CD4-positive, alpha-beta T cell (primary cell): ENCODE data around the gene ZNF480. TPM values are rescaled to one million over a fixed set of nuclear protein-coding genes. Genes with fewer than 3 reads are reported as not detected.
A peak's percentile ranks its signal among the peaks of the same experiment; 100 is the strongest.

Experiments
- ATAC-seq: fragments of 200-7000 bp; cut with Tn5 transposase; one replicate; pipeline ENCODE4 v1.10.0; 2022; ENCODE audit warnings: mild to moderate bottlenecking; ENCODE audit not compliant: poor library complexity
- CTCF ChIA-PET: fragments of 350-600 bp; sonication (Branson Sonifier 250); formaldehyde crosslinking; loops from one replicate; lab custom pipeline; 2021; ENCODE audit warnings: antibody characterized with exemption, inconsistent platforms; lab: Charles Lee
- POLR2A ChIA-PET: fragments of 350-600 bp; sonication (Branson Sonifier 250); formaldehyde crosslinking; loops from one replicate; lab custom pipeline; 2021; ENCODE audit warnings: antibody characterized with exemption, inconsistent platforms; lab: Charles Lee
- DNase-seq, 14 experiments: peaks; one replicate each; pipeline ENCODE4 v3.0.0-alpha.2; 2013 to 2020; ENCODE audit warnings: mixed read lengths in 2 of 14
- H3K27ac ChIP-seq, 2 donors: one replicate each; pipeline versions ENCODE4 v1.5.1 to v1.7.0; 2013; ENCODE audit warnings: low read length in 2 of 2, low read depth in 1 of 2, mild to moderate bottlenecking in 1 of 2
- H3K27me3 ChIP-seq, 2 experiments: 1 replicate in 1 of 2; 2 replicates in 1 of 2; pipeline versions ENCODE4 v1.6.1 to v1.7.0; 2013; ENCODE audit warnings: low read length in 2 of 2, control low read depth in 1 of 2, mild to moderate bottlenecking in 1 of 2, moderate library complexity in 1 of 2; ENCODE audit not compliant: insufficient read depth in 2 of 2, control insufficient read depth in 1 of 2
- H3K36me3 ChIP-seq: one replicate; pipeline ENCODE4 v1.6.1; 2013; ENCODE audit warnings: low read length, control low read depth; ENCODE audit not compliant: insufficient read depth
- H3K4me1 ChIP-seq: one replicate; pipeline ENCODE4 v1.6.1; 2013; ENCODE audit warnings: low read length, control low read depth; ENCODE audit not compliant: insufficient read depth
- H3K4me3 ChIP-seq: one replicate; pipeline ENCODE4 v1.5.1; 2013; ENCODE audit warnings: mild to moderate bottlenecking, low read length, moderate library complexity
- H3K9me3 ChIP-seq, 2 experiments: 1 replicate in 1 of 2; 2 replicates in 1 of 2; pipeline versions ENCODE4 v1.6.1 to v1.7.0; 2013; ENCODE audit warnings: low read length in 2 of 2, mild to moderate bottlenecking in 2 of 2, control low read depth in 1 of 2, moderate library complexity in 1 of 2; ENCODE audit not compliant: control insufficient read depth in 1 of 2, insufficient read depth in 1 of 2
- H3K27ac Mint-ChIP-seq: one replicate; pipeline ENCODE4 v1.8.0; 2020; ENCODE audit warnings: mixed read lengths
- H3K27me3 Mint-ChIP-seq: one replicate; pipeline ENCODE4 v1.8.0; 2021; ENCODE audit warnings: mixed read lengths
- H3K36me3 Mint-ChIP-seq: one replicate; pipeline ENCODE4 v1.8.0; 2021; ENCODE audit warnings: low read depth, mixed read lengths
- H3K4me1 Mint-ChIP-seq: one replicate; pipeline ENCODE4 v1.8.0; 2021; ENCODE audit warnings: low read depth, mixed read lengths
- H3K4me3 Mint-ChIP-seq: one replicate; pipeline ENCODE4 v1.8.0; 2020; ENCODE audit warnings: mild to moderate bottlenecking, mixed read lengths
- H3K9me3 Mint-ChIP-seq: one replicate; pipeline ENCODE4 v1.8.0; 2020; ENCODE audit warnings: mixed read lengths
- CTCF ChIP-seq: fragments of 200-600 bp; IDR thresholded peaks from one replicate; pipeline ENCODE4 v1.8.0; 2022; ENCODE audit warnings: antibody characterized with exemption, mild to moderate bottlenecking
- intact Hi-C, 2 experiments: fragments of 100-400 bp; cut with DNase I in 1 of 2; cut with micrococcal nuclease in 1 of 2; formaldehyde crosslinking; loops; one replicate each; pipeline versions ENCODE4 v1.15.1 to v1.9.0; 2023 to 2025; cut with DNase I, micrococcal nuclease
- total RNA-seq, 174 experiments: library from RNA in 2 of 174; stranded (reverse) in 2 of 174; gene quantifications; one replicate each; pipeline ENCODE4 v1.2.3 and lab custom pipeline; 2021 to 2026

Gene ZNF480
- total RNA-seq, 2 experiments from 2014 or later, result 4.8 to 5.3 TPM

DNA sequence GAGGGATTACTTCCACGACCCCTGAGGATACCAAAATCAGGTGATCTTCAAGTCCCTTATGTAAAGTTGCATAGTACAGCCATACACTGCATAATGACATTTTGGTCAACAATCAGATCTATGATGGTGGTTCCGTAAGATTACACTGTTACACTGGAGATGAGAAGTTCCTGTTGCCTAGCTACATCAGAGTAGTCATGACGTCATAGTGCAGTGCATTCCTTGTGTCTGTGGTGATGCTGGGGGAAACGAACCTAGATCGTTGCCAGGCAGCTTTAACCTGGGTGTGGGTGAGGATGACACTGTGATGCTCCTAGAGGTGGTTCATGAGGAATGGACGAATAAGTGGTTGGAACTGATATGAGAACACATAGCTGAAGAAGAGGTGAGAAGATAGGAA, 48.2 kb downstream of the ZNF480 start:
- Histone ChIP-seq H3K4me1 (no peaks in the 10 kb centered on the region), H3K9me3 (peaks cover 0 to 34% of the 10 kb centered on the region in 2 experiments), H3K27me3 (no peaks in the 10 kb centered on the region), H3K4me3 (no peak overlapping the region), H3K27ac (no peak overlapping the region), H3K36me3 (no peaks in the 10 kb centered on the region)
- no peaks in the 10 kb centered on the region for H3K27me3 Mint-ChIP-seq
- H3K4me1 Mint-ChIP-seq, result peaks cover 4% of the 10 kb centered on the region
- peaks cover 43% of the 10 kb centered on the region for H3K36me3 Mint-ChIP-seq
- CTCF ChIA-PET, result no interaction called here
- no peak overlapping the region for H3K27ac Mint-ChIP-seq
- intact Hi-C loops, result no loop called here
- H3K9me3 Mint-ChIP-seq, result peaks cover 1% of the 10 kb centered on the region
- TF ChIP-seq CTCF, result no peak
- no peak overlapping the region for H3K4me3 Mint-ChIP-seq
- ATAC-seq (no peak), DNase-seq (no peak)
- POLR2A ChIA-PET, result no interaction called here

- no peaks in the 10 kb centered on the region for H3K4me1 Mint-ChIP-seq
- H3K9me3 Mint-ChIP-seq, result peaks cover 18% of the 10 kb centered on the region
- H3K27me3 Mint-ChIP-seq, result no peaks in the 10 kb centered on the region
- H3K9me3 ChIP-seq, result peaks cover 34 to 57% of the 10 kb centered on the region in 2 experiments
- no peaks in the 10 kb centered on the region for H3K27me3 ChIP-seq
- no peak overlapping the region for H3K27ac Mint-ChIP-seq
- intact Hi-C loops, result no loop called here
- DNase-seq, result no peak
- no peak overlapping the region for H3K27ac ChIP-seq
- peaks cover 85% of the 10 kb centered on the region for H3K36me3 Mint-ChIP-seq
- no peak for TF ChIP-seq CTCF
- no peak overlapping the region for H3K4me3 Mint-ChIP-seq
- no peaks in the 10 kb centered on the region for H3K36me3 ChIP-seq
- ATAC-seq, result no peak
- POLR2A ChIA-PET, result no interaction called here
- CTCF ChIA-PET, result no interaction called here
- H3K4me1 ChIP-seq, result no peaks in the 10 kb centered on the region
- no peak overlapping the region for H3K4me3 ChIP-seq
Measured at GRCh38 chr19:52351512-52351911, 54.5 kb downstream of the ZNF480 start.

DNA sequence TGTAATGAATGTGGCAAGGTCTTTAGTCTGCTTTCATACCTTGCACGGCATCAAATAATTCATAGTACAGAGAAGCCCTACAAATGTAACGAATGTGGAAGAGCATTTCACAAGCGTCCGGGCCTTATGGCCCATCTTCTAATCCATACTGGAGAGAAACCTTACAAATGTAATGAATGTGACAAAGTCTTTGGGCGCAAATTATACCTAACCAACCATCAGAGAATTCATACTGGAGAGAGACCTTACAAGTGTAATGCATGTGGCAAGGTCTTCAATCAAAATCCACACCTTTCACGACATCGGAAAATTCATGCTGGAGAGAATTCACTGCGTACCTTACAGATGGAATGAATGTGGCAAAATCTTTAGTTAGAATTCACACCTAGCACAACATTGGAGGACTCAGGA, 69.5 kb downstream of the ZNF480 start:
- H3K27me3 ChIP-seq, result no peaks in the 10 kb centered on the region
- no peak for ATAC-seq
- no peak for TF ChIP-seq CTCF
- H3K9me3 ChIP-seq, result peaks cover 65 to 76% of the 10 kb centered on the region in 2 experiments
- ChIA-PET POLR2A (no interaction called here), CTCF (no interaction called here)
- H3K4me3 ChIP-seq, result no peak overlapping the region
- Mint-ChIP-seq H3K9me3 (peaks cover 32% of the 10 kb centered on the region), H3K27me3 (no peaks in the 10 kb centered on the region), H3K36me3 (peaks cover 88% of the 10 kb centered on the region), H3K27ac (no peak overlapping the region), H3K4me3 (peak overlapping the region; percentile 11), H3K4me1 (peaks cover 16% of the 10 kb centered on the region)
- H3K36me3 ChIP-seq, result no peaks in the 10 kb centered on the region
- DNase-seq, result no peak
- H3K4me1 ChIP-seq, result peaks cover 15% of the 10 kb centered on the region
- H3K27ac ChIP-seq, result no peak overlapping the region
- intact Hi-C loops, result no loop called here
